ENCODE results near the gene EGFR.

EGFR gene

DNA sequence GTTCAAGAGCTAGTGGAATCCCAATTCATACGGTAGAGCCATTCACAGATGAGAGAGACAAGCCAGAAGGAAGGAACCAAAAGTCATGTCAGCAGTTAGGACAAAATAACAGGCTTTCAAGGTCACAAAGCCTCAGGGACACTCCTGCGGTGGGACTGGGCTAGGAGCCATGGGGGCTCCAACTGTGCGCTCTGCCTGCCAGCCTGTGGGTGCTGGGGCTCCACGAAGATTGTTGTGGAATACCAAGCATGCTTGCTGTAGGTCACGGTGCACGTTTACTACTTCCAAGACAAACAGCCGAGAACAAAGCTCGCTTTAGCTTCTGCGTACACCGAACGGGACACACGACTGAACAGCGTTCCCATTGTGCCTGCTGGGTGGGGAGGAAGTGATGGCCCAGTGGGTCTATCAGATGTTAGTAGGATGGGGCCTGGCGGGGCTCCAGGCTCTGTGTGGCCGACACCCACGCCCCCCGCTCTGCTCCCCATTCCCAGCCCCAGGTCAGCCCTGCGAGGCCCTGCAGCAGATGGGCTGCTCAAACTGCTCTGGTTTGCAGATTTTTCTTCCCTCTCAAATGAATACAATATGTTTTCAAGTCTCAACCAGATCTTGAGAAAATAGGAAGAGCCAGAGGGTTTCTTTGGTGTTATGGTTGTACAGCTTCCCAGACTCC is 158.9 kb downstream of the EGFR start:
- DNase-seq: no peak

DNA sequence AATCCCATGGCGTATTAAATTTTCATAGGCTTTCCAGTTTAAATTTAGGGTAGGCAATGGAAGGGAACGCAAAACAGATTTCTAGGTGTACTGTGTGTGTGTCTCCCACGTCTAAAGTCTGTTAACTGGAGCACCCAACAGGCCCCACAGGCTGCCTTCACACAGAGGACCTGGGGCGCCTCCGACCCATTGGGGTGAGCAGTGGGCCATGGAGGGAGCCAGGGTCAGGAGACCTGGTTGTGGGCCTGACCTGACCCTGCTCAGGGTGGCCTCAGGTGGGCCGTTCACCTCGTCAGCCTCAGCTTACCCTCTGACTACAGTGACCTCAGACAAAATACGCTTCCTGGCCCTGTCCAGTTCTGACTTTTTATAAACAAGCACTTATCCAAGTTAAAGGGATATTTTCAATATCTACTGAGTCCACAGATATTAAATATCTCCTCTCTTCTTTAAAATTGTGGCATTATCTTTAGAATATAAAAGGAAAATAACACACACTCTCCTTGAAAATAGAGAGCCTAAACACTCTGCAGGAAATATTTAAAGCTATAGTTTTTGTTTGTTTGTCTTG is 159.6 kb downstream of the EGFR start:
- DNase-seq: no peak

DNA sequence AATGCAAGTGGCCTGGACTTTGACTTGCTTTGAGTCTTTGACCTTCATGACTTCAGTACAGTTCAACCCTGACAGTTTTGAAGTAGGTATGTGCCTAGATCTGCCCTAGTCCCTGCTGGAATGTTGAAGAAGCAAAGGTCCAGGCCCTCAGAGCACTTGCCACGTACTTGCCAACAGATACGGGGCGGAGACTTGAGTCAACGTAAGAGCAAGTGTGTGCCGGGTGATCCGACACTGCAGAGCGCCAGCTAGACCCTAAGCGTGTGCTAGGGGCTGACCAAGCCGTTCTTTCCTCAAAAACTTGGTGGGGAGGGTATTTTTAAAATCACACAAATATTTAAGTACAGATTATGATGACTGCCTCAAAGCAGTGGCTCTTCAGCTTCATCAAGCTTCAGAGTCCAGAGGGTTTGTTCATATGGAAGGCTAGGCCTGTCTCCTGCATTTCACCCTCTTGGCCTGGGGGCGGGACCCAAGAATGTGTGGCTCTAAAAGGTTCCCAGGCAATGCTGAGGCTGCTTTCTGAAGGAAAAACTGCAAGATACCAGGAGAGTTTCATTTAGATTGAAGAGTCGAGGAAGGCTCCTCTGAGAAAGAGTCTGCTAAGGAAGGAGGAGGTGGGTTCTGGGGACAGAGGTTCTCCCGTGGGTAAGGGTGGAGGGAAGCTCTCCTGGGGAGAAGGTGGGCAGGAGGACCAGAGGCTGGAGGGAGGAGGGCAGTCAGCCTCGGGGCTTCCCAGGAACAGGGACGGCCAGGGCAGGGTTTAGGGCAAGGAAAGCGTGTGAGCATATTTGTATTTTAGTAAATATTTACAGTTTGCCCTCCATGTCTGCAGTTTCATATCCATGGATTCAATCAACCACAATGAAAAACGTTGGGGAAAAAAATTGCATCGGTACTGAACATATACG is 160.3 kb downstream of the EGFR start:
- DNase-seq: no peak

DNA sequence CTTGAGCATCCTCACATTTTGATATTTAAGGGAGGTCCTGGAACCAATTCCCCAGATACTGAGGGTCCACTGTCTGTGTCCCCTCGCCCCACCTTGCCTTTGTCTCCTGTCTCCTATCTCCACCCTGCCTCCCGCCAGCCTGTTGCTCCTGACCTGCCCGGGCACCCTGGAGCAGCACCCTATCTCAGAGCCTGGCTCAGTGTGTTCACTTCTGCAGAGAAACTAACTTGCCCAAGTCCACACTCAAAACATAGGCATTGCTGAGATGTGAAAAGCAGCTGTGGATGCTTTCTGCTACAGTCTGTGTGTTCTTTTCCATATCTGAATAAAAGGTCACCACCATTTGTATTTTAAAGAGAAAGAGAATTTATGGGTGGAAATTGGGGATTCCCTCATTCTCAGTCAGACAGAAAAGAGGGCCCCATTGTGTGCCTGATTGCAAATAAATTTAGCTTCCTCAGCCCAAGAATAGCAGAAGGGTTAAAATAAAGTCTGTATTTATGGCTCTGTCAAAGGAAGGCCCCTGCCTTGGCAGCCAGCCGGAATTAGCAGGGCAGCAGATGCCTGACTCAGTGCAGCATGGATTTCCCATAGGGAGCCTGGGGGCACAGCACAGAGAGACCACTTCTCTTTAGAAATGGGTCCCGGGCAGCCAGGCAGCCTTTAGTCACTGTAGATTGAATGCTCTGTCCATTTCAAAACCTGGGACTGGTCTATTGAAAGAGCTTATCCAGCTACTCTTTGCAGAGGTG is 161.3 kb downstream of the EGFR start:
- no peak for DNase-seq

DNA sequence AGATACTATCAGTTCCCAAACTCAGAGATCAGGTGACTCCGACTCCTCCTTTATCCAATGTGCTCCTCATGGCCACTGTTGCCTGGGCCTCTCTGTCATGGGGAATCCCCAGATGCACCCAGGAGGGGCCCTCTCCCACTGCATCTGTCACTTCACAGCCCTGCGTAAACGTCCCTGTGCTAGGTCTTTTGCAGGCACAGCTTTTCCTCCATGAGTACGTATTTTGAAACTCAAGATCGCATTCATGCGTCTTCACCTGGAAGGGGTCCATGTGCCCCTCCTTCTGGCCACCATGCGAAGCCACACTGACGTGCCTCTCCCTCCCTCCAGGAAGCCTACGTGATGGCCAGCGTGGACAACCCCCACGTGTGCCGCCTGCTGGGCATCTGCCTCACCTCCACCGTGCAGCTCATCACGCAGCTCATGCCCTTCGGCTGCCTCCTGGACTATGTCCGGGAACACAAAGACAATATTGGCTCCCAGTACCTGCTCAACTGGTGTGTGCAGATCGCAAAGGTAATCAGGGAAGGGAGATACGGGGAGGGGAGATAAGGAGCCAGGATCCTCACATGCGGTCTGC is 162.2 kb downstream of the EGFR start:
- no peak for DNase-seq

DNA sequence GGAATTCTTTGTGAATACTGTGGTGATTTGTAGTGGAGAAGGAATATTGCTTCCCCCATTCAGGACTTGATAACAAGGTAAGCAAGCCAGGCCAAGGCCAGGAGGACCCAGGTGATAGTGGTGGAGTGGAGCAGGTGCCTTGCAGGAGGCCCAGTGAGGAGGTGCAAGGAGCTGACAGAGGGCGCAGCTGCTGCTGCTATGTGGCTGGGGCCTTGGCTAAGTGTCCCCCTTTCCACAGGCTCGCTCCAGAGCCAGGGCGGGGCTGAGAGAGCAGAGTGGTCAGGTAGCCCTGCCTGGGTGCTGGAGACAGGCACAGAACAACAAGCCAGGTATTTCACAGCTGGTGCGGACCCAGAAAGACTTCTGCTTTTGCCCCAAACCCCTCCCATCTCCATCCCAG is 162.9 kb downstream of the EGFR start:
- DNase-seq: no peak

DNA sequence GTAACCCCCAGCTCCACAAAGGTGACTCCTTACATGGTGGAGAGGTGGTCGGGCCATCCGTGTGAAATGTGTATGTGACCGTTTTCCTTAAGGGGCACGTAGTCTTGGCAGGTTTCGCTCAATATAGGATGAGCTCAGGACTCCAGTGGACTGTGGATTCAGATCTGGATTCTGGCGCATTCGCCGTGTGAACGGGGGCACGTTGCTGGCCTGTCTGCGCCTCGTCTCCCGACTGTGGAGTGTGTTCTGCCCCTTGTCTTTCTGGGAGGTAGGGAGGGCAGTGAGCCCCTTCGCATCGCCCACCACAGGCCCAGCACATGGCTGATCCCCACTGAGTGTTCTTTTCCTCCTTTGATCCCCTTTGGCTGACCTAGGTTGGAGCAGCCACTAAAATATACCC is 165.1 kb downstream of the EGFR start:
- no peak for DNase-seq

DNA sequence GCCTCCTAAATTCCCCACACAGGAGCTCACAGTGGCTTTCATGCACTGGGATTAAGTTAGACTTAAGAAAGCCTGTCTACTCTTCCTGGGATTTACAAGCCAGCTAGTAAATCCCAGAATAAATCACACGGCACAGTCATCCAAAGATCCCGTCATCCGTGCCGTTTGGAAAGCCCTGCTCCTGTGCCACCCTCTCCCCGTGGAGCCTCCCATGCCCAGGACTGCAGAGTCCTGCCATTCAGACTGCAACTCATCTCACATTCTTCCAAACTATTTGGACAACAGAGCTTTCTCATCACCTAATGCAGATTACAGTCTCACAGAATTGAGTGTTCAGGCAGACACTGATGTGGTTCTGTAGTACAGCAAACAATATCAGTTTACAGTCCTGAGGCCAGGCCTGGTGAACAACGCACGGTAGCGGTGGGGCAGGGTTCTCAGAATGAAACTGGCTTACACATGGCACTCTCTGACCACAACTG is 166.5 kb downstream of the EGFR start:
- no peak for DNase-seq

DNA sequence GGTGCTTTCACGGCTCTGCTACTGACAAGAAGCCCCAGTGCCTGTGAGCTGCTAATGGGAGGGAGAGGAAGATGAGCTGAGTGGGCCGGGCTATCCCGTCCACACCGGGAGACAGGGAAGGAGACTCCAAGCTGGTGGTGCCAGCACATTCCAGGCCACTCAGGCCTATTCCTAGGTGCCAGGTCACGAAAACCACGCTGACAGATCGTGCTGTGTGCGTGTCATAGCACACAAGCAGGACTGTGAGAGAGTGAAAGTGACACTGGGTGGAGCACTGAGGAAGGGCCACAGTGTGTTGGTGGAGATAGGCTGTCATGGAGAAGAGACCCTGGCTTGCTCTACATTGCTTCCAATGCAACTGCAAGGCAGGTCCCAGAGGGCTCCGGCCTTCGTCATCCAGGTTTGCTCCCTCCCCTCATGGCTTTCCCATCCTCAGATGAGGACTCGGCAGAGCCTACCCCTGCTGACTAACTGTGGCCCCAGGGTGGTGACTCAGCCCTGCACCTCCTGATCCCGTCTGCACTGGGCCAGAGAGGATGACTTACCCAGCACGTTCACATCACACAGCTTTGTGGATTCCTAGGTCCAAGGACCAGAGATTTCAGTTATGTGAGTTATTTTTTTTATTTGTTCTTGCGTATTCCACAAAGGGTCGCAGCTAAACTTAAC is 167.3 kb downstream of the EGFR start:
- DNase-seq: no peak

DNA sequence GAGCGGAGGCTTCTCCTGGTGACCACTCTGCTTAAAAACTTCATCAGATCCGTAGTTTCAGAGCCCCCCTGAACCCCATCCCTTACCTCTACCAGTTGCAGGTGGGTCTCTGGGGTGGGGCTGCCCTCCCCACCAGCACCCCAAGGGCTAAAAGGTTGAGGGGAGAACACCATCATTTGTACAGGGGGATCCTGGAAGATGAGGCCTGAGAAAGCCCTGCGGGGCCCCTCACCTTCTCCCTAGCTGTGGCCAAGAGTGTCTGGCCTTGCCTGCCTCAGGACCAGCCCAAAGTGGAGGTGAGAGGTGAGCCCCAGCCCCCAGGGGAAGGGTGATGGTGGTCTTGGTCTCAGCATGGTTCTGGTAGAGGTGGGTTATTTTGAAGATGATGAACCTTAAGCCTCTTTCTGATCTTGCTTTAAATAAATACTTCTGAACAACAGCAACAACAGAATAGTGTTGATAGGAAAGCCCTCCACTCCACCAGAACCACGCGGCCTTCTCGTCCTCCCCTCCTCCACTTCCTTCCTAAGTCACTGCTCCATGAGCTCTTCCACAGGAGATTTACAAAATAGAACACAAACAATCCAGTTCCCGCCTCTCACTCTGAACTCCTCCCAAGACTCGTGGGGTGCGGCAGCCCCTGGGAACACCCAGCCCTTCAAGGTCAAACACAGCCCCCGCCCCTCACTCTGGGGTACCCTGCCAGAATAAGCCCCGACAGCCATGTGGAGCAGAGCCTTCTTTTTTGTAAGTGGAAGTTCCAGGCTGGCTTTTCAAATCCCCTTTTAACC is 169.1 kb downstream of the EGFR start:
- DNase-seq: no peak

DNA sequence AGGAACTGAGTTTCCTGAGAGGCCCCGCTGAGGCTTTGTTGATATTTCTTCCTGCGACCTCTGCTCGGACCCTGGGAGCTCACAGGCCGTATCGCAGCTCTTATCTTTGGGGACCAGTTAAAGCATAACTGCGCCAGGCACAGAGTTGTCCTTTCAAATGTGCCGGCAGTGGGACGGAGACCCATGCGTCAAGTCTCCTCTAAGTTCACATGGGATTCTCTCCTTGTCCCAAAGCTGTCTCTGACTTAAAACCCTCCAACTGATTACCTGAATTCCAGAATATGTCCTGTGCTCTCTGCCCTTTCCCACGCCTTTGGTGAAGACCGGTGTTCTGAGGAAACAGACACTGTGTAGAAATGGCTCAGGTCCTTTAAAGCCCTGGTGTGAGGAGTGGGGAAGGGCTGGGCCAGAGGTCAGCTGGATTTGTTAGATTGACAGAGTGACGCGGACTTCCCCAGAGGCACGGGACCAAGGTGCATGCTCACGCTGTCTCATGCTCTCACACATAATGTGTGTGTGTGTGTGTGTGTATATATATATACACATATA is 169.8 kb downstream of the EGFR start:
- DNase-seq: no peak

DNA sequence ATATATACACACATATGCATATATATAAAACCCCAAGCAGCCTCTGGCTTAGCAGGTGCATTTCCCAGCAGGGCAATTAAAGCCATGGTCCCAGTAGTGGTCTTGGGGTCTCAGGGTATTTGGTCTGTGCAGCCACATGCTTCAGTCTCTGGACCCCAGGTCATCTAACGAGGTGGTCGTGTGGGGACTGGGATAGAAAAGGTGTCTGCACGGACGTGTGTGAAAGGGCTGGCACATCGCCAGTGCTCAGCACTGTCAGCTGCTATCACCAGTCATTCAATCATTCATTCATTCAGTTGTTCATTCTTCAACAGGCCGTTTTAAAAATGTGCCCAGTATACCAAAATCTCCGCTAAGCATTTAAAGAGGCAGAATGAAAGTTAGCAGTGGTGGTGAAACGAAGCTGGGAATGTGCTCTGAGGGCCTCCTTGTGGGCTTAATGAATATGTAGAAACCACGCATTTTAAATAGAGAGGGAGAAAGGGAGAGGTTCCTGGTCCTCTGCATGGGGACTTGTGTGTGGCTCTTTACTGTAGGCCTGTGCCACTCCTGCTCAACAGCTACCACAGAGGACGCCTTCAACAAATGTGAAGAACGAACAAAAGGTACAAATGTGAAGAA is 170.4 kb downstream of the EGFR start:
- no peak for DNase-seq

DNA sequence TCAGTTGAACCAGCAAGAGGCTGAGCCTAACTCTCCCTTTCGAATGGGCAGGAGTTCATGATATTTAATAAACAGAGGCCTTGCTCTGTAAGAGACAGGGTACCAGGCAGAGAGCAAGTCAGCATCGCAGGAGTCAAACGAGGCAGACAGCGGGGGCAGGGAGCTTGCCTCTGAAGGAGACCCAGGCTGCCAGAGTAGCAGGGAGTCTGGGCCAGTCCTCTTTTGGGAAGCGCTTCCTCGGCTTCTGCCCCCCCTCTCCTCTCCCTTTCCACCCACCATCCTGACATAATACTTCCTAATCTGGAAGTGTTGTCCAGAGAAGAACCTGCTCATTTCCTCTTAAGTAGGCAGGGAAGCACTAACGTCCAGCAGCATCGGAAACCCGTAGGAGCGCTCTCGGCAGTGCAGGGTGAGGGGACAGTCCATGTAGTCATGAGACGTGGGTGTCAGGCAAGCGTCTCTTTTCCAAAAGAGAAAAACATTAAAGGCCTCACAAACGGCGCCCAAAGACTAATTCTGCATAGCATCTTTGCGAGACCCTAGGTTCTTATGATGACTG is 171.1 kb downstream of the EGFR start:
- no peak for DNase-seq

DNA sequence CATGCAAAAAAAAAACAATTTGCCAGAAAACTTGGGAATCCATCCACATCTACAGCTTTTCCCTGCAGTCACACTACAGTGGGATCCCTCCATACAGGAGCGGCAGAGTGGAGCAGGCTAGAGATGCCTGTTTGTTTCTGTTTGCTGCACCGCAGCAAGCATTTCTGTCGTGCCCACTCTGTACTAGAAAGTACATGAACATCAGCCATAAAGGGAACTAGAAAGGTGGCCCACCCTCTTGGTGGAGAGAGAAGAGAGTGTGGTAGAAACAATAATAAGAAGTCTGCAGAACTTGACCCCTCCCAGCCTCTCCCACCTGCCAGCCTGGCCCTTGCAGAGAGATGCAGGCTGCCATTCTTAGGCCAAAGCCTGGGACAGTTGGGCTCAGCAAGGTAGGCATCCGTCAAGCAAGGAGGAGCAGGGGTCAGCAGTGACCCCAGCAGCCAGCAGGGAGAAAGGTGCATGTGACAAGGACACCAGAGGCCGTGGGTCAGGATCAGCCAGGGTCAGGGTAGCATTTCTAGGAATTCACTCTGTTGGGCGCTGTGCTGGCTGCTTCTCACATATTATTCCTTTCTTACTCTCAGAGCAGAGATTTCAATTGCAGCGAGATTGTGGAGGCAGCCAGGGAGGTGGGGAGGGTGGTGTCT is 171.8 kb downstream of the EGFR start:
- DNase-seq: no peak

DNA sequence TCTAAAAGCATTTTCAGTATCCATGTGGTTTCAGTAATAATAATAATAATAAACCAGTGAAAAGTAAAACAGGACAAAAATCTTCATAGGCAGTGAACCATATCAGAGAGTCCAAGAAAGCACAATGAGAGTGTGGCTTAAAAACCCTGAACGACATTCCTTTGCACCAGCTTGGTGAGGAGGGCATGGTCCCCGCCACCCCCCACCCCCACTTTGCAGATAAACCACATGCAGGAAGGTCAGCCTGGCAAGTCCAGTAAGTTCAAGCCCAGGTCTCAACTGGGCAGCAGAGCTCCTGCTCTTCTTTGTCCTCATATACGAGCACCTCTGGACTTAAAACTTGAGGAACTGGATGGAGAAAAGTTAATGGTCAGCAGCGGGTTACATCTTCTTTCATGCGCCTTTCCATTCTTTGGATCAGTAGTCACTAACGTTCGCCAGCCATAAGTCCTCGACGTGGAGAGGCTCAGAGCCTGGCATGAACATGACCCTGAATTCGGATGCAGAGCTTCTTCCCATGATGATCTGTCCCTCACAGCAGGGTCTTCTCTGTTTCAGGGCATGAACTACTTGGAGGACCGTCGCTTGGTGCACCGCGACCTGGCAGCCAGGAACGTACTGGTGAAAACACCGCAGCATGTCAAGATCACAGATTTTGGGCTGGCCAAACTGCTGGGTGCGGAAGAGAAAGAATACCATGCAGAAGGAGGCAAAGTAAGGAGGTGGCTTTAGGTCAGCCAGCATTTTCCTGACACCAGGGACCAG is 172.5 kb downstream of the EGFR start:
- DNase-seq: no peak

DNA sequence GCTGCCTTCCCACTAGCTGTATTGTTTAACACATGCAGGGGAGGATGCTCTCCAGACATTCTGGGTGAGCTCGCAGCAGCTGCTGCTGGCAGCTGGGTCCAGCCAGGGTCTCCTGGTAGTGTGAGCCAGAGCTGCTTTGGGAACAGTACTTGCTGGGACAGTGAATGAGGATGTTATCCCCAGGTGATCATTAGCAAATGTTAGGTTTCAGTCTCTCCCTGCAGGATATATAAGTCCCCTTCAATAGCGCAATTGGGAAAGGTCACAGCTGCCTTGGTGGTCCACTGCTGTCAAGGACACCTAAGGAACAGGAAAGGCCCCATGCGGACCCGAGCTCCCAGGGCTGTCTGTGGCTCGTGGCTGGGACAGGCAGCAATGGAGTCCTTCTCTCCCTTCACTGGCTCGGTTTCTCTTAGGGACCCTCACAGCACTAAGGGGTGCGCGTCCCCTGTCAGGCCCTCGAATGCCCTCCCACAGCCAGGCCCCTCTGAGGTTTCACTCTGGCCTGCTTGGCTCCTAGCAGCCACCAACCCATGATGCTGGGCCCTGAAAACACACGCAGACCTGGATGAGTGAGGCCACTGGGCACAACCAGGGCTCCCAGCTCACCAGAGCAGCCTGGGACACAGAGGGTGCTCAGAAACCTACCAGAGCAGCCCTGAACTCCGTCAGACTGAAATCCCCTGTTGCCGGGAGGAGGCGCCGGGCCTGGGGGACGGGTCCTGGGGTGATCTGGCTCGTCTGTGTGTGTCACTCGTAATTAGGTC is 173.3 kb downstream of the EGFR start:
- DNase-seq: no peak

DNA sequence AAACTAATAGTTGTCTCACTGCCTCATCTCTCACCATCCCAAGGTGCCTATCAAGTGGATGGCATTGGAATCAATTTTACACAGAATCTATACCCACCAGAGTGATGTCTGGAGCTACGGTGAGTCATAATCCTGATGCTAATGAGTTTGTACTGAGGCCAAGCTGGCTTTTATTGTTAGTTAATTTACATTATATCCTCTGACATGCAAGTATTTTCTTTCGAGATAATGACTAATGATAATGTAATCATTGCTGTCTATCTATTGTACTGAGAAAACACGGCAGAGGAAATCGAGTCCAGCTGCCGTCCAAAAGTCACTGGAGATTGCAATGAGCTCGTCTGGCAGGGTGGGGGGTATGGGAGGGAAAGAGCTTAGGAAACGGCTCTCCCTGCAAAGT is 173.9 kb downstream of the EGFR start:
- DNase-seq: no peak

DNA sequence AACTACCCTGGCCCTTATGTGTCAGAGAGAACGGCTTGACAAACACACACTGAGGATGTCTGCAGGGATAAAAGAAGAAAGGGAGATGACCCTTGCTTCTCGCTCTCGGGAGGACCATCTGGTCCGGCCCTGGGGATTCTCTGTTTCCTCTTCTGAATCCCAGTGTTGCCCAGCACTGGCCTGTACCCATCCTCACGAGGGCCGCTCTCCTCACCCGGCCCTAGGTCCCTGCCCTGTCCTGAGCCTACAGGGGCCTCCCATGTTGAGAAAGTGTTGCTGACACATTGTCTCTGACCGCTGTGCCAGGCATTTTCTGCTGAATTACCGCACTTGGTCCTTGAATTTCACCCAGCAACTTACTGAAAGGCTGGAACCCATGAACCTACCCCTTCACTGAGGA is 174.4 kb downstream of the EGFR start:
- DNase-seq: no peak
